ENCODE measurements around the gene LRPPRC. TPM values are rescaled to one million over a fixed set of nuclear protein-coding genes. Genes with fewer than 3 reads are reported as not detected.

The LRPPRC gene
- total and polyA plus RNA-seq, 9 of the 15 experiments (the other 6 are each of a cell fraction or from before 2014, with no cell fraction given) = 41.5 to 214 (median 138) TPM

GRCh38 chr2:43934567-43934966 is 61.2 kb downstream of the LRPPRC start:
- Histone ChIP-seq H3K79me2 (ENCODE audit: control insufficient read depth, insufficient read depth, low read length) (peaks cover 14% of the 10 kb centered on the region; the same call in 2 of the 3 replicates), H3K4me3 (no peak overlapping the region), H3K9ac (ENCODE audit: insufficient read depth in 1 of 2, low read depth in 2 of 2, low read length in 2 of 2) (no peak overlapping the region), H3K27ac (ENCODE audit: extremely low read depth, low read depth, low read length) (no peak overlapping the region), H3K4me1 (replicated peaks in 1 of 2; ENCODE audit: control insufficient read depth in 2 of 2, insufficient read depth in 2 of 2, low read length in 2 of 2) (no peaks in the 10 kb centered on the region), H3K9me1 (ENCODE audit: control insufficient read depth, insufficient read depth, low read length) (no peaks in the 10 kb centered on the region), H3K36me3 (ENCODE audit: control insufficient read depth, insufficient read depth, low read length) (peaks cover 91% of the 10 kb centered on the region), H4K20me1 (replicated peaks; ENCODE audit: control insufficient read depth, insufficient read depth, low read length) (no peaks in the 10 kb centered on the region), H2AFZ (ENCODE audit: low read depth, low read length) (no peak overlapping the region), H3K9me3 (replicated peaks; ENCODE audit: control insufficient read depth, insufficient read depth, low read depth, low read length) (no peaks in the 10 kb centered on the region), H3K4me2 (ENCODE audit: insufficient read depth, low read length) (no peak overlapping the region), H3K27me3 (ENCODE audit: control insufficient read depth in 2 of 2, insufficient read depth in 2 of 2, low read length in 2 of 2) (no peaks in the 10 kb centered on the region)
- no peak for ATAC-seq
- in situ Hi-C loops (cut with MboI) (no loop called here), intact Hi-C loops (cut with micrococcal nuclease) (no loop called here)
- POLR2A ChIA-PET = no interaction called here
- no peak for FAIRE-seq
- CTCF ChIA-PET (ENCODE audit: low intra/inter-chr PET ratio) = no interaction called here
- BruUV-seq (replicated peaks) = no TSS peak
- WGBS (ENCODE audit: insufficient coverage, low coverage, missing lambda C conversion rate) = 94% methylated on average over 4 of the region's 4 CpGs
- no peak for DNase-seq (ENCODE audit: extremely low read depth in 1 of 4, low spot score in 3 of 4)
- TF ChIP-seq RBM22 (IDR thresholded peaks at IDR 0.05; ENCODE audit: low read depth, low read length, poor library complexity, severe bottlenecking) (no peak), U2AF1 (optimal IDR thresholded peaks at IDR 0.05; ENCODE audit: low read depth, low read length) (no peak), HMG20B (CRISPR knock-in tag; IDR thresholded peaks at IDR 0.05) (no peak), PATZ1 (CRISPR knock-in tag; IDR thresholded peaks at IDR 0.05; ENCODE audit: borderline replicate concordance) (no peak), NFIC (IDR thresholded peaks at IDR 0.05) (no peak), ZMIZ1 (IDR thresholded peaks at IDR 0.05; ENCODE audit: low read depth in 2 of 2, low read length in 2 of 2) (no peak), REST (IDR thresholded peaks at IDR 0.05; ENCODE audit: borderline replicate concordance) (no peak), REST (CRISPR knock-in tag; IDR thresholded peaks at IDR 0.05; ENCODE audit: low read depth) (no peak)

All from K562 (cell line).